ENCODE data around the gene PCIF1.

DNA sequence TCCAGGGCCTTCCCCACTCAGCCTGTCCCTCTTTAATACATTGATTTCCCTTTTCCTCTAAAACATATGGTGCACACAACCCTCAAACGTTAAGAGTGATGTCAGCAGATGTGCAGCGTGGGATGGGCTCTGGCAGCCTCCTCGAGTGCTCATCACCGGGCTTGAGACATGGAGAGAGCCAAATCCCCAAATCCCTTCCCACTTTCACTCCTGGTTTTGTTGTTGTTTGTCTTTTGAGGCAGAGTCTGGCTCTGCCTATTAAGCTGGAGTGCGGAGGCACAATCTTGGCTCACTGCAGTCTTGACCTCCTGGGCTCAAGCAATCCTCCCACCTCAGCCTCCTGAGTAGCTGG is 16.7 kb upstream of the PCIF1 start:
- no peak for TF ChIP-seq EZH2 (IDR thresholded peaks at IDR 0.05; ENCODE audit: insufficient read depth, low read length)
- no peak for TF ChIP-seq CTCF (IDR thresholded peaks at IDR 0.05; ENCODE audit: insufficient read depth, low read depth, low read length)

All from astrocyte (in vitro differentiated cells and primary cell).